ENCODE results near the gene SNAI3. TPM values are rescaled to one million over a fixed set of nuclear protein-coding genes. Genes with fewer than 3 reads are reported as not detected.

The SNAI3 gene
- total RNA-seq, 1 donor from 2014 or later, result 0.29 TPM

DNA sequence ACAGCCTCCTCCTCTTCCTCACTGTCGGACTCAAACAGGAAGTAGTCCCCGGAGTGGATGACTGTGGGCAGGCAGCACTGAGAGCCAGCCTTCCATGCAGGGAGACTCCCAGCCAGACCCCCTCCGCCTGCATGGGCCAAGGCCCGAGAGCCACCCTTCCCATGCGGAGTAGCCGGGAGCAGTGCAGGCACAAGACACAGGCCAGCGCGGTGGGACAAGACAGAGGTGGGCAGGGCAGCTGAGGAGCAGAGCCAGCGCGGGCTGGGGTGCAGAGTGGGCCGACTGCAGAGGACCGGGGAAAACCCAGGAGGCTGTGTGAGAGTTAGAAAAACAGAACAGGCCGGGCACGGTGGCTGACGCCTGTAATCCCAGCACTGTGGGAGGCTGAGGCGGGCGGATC, 37.6 kb upstream of the SNAI3 start:
- Mint-ChIP-seq H3K36me3 (peaks cover 11% of the 10 kb centered on the region), H3K27me3 (ENCODE audit: low read depth) (no peaks in the 10 kb centered on the region), H3K27ac (no peak overlapping the region), H3K9me3 (no peaks in the 10 kb centered on the region), H3K4me3 (no peak overlapping the region), H3K4me1 (no peaks in the 10 kb centered on the region)
- TF ChIP-seq, protein P1, sequence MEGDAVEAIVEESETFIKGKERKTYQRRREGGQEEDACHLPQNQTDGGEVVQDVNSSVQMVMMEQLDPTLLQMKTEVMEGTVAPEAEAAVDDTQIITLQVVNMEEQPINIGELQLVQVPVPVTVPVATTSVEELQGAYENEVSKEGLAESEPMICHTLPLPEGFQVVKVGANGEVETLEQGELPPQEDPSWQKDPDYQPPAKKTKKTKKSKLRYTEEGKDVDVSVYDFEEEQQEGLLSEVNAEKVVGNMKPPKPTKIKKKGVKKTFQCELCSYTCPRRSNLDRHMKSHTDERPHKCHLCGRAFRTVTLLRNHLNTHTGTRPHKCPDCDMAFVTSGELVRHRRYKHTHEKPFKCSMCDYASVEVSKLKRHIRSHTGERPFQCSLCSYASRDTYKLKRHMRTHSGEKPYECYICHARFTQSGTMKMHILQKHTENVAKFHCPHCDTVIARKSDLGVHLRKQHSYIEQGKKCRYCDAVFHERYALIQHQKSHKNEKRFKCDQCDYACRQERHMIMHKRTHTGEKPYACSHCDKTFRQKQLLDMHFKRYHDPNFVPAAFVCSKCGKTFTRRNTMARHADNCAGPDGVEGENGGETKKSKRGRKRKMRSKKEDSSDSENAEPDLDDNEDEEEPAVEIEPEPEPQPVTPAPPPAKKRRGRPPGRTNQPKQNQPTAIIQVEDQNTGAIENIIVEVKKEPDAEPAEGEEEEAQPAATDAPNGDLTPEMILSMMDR (IDR thresholded peaks at IDR 0.05; ENCODE audit: unreplicated experiment), result no peak
- DNase-seq (ENCODE audit: low spot score in 2 of 2, unreplicated experiment in 2 of 2), result no peak

DNA sequence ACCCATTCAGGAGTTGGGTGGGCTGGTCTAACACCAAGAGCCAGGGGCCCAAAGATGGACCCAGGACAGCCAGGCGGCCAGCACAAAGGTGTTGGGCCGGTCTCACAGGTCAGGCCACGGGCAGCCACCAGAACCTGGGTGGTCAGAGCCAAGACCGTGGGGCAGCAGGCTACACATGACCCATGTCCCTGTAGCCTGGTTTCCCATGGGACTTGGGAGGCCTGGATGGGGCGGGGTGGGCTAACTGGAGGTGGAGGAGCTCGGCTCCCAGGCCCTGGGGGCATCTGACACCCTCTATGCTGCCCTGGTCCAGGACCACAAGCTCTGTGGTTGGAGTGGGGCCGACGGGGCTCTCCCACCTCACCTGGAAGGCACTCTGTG, 37.2 kb upstream of the SNAI3 start:
- Mint-ChIP-seq H3K27ac (no peak overlapping the region), H3K4me1 (no peaks in the 10 kb centered on the region), H3K27me3 (ENCODE audit: low read depth) (no peaks in the 10 kb centered on the region), H3K9me3 (no peaks in the 10 kb centered on the region), H3K36me3 (peaks cover 11% of the 10 kb centered on the region), H3K4me3 (no peak overlapping the region)
- DNase-seq (ENCODE audit: low spot score in 2 of 2, unreplicated experiment in 2 of 2), result no peak
- TF ChIP-seq, protein P1 (IDR thresholded peaks at IDR 0.05; ENCODE audit: unreplicated experiment), result no peak

DNA sequence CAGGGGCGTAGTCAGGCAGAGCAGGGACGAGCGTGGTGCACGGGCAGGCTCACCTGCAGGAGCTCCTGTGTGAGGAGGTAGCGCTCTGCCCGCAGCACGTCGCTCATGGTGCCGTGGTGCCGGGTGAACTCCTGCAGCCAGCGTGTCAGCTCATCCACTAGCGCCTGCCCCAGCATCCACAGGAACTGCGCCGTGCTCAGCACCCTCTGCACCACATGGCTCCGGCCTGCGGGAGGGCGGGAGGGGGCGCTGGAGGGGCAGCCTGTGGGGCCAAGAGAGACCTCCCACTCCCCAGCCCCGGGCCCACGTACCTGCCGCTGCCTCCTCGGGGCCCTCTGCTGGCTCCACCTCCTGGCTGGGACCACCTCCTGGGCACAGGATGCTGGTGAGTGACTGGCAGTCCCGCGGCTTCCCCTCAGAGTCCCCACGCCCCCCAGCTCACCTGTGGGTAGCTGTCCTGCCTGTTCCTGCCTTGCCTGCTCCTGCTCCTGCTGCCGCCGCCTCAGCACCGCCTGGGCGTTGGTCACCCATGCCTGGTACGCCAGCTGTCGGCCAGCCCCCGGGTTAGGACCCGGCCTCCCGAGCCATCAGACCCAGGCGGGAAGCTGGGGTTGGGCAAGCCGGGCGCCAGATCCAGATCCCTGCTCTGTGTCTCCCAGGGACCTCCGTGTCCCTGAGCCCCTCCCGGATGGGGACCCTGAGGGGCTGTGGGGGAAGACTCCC, 36.6 kb upstream of the SNAI3 start:
- DNase-seq (ENCODE audit: low spot score in 2 of 2, unreplicated experiment in 2 of 2), result no peak
- TF ChIP-seq, protein P1 (IDR thresholded peaks at IDR 0.05; ENCODE audit: unreplicated experiment), result no peak
- no peaks in the 10 kb centered on the region for H3K9me3 Mint-ChIP-seq
- H3K27me3 Mint-ChIP-seq (ENCODE audit: low read depth), result no peaks in the 10 kb centered on the region
- peaks cover 16% of the 10 kb centered on the region for H3K36me3 Mint-ChIP-seq
- H3K4me3 Mint-ChIP-seq, result no peak overlapping the region
- H3K27ac Mint-ChIP-seq, result no peak overlapping the region
- H3K4me1 Mint-ChIP-seq, result no peaks in the 10 kb centered on the region

DNA sequence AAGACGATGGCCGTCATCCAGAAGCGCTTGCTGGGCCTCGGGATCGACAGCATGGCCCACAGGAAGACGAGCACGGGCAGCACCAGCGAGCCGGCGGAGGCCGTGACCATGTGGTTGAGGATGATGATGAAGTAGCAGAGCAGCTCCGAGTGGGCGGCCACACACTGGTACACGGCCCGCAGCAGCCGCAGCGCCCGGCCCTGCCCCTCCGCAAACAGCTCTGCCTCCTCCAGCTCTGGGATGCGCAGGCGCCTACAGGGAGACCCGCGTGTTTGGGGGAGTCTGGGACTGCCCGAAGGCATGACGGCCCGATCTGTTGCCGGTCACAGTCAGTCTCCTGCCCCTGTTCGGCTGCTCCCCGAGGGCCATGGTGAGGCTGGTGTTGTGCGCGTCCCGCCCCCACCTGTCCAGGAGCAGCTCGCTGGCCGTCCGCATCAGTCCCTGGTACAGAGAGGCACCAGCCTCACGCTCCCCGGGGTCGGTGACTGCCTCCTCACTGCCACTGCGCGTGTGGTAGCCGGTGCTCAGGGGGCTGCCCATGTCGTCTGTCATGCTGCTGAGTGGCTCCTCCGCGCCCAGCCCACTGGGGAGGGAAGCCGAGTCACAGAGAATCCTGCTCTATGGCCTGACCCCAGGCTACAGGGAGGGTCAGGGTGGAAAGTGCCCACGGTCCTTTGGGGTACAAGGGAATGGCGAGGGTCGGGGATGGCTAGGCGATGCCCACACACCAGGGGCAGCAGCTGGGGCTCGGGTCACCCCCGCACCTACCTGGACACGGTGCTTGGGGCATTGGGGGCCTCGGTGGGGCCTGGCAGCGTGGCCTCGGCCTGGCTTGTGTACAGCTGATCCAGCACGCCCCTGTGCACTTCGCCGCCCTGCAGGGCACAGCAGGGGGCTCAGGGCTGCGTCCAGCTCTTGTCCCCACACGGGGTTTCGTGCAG, 35.8 kb upstream of the SNAI3 start:
- peaks cover 21% of the 10 kb centered on the region for H3K36me3 Mint-ChIP-seq
- TF ChIP-seq, protein P1 (IDR thresholded peaks at IDR 0.05; ENCODE audit: unreplicated experiment), result no peak
- no peaks in the 10 kb centered on the region for H3K9me3 Mint-ChIP-seq
- H3K4me3 Mint-ChIP-seq, result no peak overlapping the region
- H3K4me1 Mint-ChIP-seq, result no peaks in the 10 kb centered on the region
- no peak for DNase-seq (ENCODE audit: low spot score in 2 of 2, unreplicated experiment in 2 of 2)
- no peak overlapping the region for H3K27ac Mint-ChIP-seq
- H3K27me3 Mint-ChIP-seq (ENCODE audit: low read depth), result no peaks in the 10 kb centered on the region

DNA sequence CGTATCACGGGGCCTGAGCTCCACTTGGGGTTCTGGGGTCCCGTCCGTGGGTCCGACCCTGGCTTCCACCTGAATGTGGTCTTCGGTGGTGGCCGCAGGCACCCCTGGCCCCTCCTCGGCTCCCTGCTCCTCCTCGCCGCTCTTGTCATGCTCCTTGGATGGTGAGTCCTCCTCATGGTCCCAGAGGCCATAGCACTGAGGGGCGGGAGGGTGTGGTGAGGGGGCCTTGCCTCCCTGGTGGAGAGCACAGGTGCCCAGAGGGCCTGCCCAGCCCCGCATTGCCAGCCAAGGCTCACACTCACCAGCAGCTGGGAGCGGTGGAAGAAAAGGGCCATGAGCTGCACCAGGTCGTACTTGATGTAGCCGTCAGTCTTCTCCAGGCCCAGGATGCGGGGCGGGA, 34.9 kb upstream of the SNAI3 start:
- Mint-ChIP-seq H3K9me3 (no peaks in the 10 kb centered on the region), H3K27me3 (ENCODE audit: low read depth) (no peaks in the 10 kb centered on the region), H3K36me3 (peaks cover 21% of the 10 kb centered on the region), H3K27ac (no peak overlapping the region), H3K4me1 (no peaks in the 10 kb centered on the region), H3K4me3 (no peak overlapping the region)
- no peak for DNase-seq (ENCODE audit: low spot score in 2 of 2, unreplicated experiment in 2 of 2)
- TF ChIP-seq, protein P1 (IDR thresholded peaks at IDR 0.05; ENCODE audit: unreplicated experiment), result no peak

Measured in mesothelial cell of epicardium (in vitro differentiated cells).